Activated CD4-positive, alpha-beta T cell treated with anti-CD3 and anti-CD28 coated beads, Interleukin-2, Interleukin-6, amounts not matched to agents 100 ng/mL and 50 ng/mL, durations not matched to agents 16 hours and 8 hours (primary cell): Measurements from ENCODE around the gene NAV2.
"Not testable (repeated sequence)": the region's sequence is repeated elsewhere in the genome, so short reads cannot be mapped to it uniquely, and the experiment has no call there.

Experiments used
- DNase-seq: peaks from one replicate; pipeline ENCODE4 v3.0.0-alpha.2; 2020

Gene NAV2

GRCh38 chr11:19910931-19911330 lies 198.3 kb downstream of the NAV2 start:
- DNase-seq, result no peak

- no peak for DNase-seq
Measured at GRCh38 chr11:19912115-19912957, 199.7 kb downstream of the NAV2 start.

GRCh38 chr11:19912958-19913892 lies 200.6 kb downstream of the NAV2 start:
- DNase-seq, result no peak

- DNase-seq, result no peak
Measured at GRCh38 chr11:19913893-19914249, 201.2 kb downstream of the NAV2 start.

GRCh38 chr11:19915808-19916207 lies 203.2 kb downstream of the NAV2 start:
- no peak for DNase-seq

GRCh38 chr11:19917069-19917468 lies 204.4 kb downstream of the NAV2 start:
- DNase-seq, result no peak

- no peak for DNase-seq
Measured at GRCh38 chr11:19918302-19919049, 205.8 kb downstream of the NAV2 start.

GRCh38 chr11:19919050-19919561 lies 206.5 kb downstream of the NAV2 start:
- DNase-seq, result no peak

- DNase-seq, result no peak
Measured at GRCh38 chr11:19920982-19921381, 208.3 kb downstream of the NAV2 start.

- no peak for DNase-seq
Measured at GRCh38 chr11:19921976-19922688, 209.5 kb downstream of the NAV2 start.

GRCh38 chr11:19922689-19923035 lies 210.0 kb downstream of the NAV2 start:
- no peak for DNase-seq

GRCh38 chr11:19923626-19924025 lies 211.0 kb downstream of the NAV2 start:
- DNase-seq, result no peak

- no peak for DNase-seq
Measured at GRCh38 chr11:19924311-19924710, 211.7 kb downstream of the NAV2 start.

GRCh38 chr11:19924716-19925115 lies 212.1 kb downstream of the NAV2 start:
- DNase-seq, result no peak

- DNase-seq, result not testable (repeated sequence)
Measured at GRCh38 chr11:19927403-19927802, 214.8 kb downstream of the NAV2 start.

GRCh38 chr11:19929147-19929546 lies 216.5 kb downstream of the NAV2 start:
- no peak for DNase-seq

- no peak for DNase-seq
Measured at GRCh38 chr11:19929655-19930054, 217.0 kb downstream of the NAV2 start.

GRCh38 chr11:19931141-19931770 lies 218.6 kb downstream of the NAV2 start:
- no peak for DNase-seq

- DNase-seq, result no peak
Measured at GRCh38 chr11:19931771-19932369, 219.2 kb downstream of the NAV2 start.

- no peak for DNase-seq
Measured at GRCh38 chr11:19933132-19933735, 220.6 kb downstream of the NAV2 start.
